Smooth muscle cell (in vitro differentiated cells): ENCODE data around the gene STYXL1. TPM values are rescaled to one million over a fixed set of nuclear protein-coding genes. Genes with fewer than 3 reads are reported as not detected.
"Not testable (repeated sequence)": the region's sequence is repeated elsewhere in the genome, so short reads cannot be mapped to it uniquely, and the experiment has no call there.

Experiments used
- DNase-seq: peaks from one replicate; lab custom pipeline; 2025; ENCODE audit not compliant: unreplicated experiment; lab: John Stamatoyannopoulos, UW
- H2AFZ ChIP-seq: fragments of 200-600 bp; sonication (generic); 2 replicates; pipeline ENCODE4 v1.6.0; 2016; ENCODE audit warnings: antibody characterized with exemption, low read depth, mild to moderate bottlenecking
- H3F3A ChIP-seq: fragments of 200-600 bp; sonication (generic); 2 replicates; pipeline ENCODE4 v1.6.0; 2017; ENCODE audit warnings: antibody characterized with exemption, low read depth
- H3K27ac ChIP-seq: fragments of 200-600 bp; sonication (generic); 2 replicates; pipeline ENCODE4 v1.5.1; 2016; ENCODE audit warnings: low read depth, mild to moderate bottlenecking
- H3K27me3 ChIP-seq: fragments of 200-600 bp; sonication (generic); 2 replicates; pipeline ENCODE4 v1.6.1; 2016; ENCODE audit warnings: low read depth, mild to moderate bottlenecking
- H3K36me3 ChIP-seq: fragments of 200-600 bp; sonication (generic); 2 replicates; pipeline ENCODE4 v1.5.1; 2016; ENCODE audit warnings: low read depth
- H3K4me1 ChIP-seq: fragments of 200-600 bp; sonication (generic); 2 replicates; pipeline ENCODE4 v1.5.1; 2016; ENCODE audit warnings: low read depth
- H3K4me2 ChIP-seq: fragments of 200-600 bp; sonication (generic); 2 replicates; pipeline ENCODE4 v1.6.0; 2016; ENCODE audit warnings: mild to moderate bottlenecking
- H3K4me3 ChIP-seq: fragments of 200-600 bp; sonication (generic); 2 replicates; pipeline ENCODE4 v1.5.1; 2016; ENCODE audit warnings: mild to moderate bottlenecking
- H3K79me2 ChIP-seq: fragments of 200-600 bp; sonication (generic); 2 replicates; pipeline ENCODE4 v1.6.0; 2016; ENCODE audit warnings: low read depth, mild to moderate bottlenecking
- H3K9ac ChIP-seq: fragments of 200-600 bp; sonication (generic); 2 replicates; pipeline ENCODE4 v1.6.0; 2016; ENCODE audit warnings: low read depth
- H3K9me3 ChIP-seq: fragments of 200-600 bp; sonication (generic); replicated peaks from 2 replicates; pipeline ENCODE4 v1.5.1; 2016; ENCODE audit warnings: low read depth
- H4K20me1 ChIP-seq: fragments of 200-600 bp; sonication (generic); 2 replicates; pipeline ENCODE4 v1.6.0; 2016; ENCODE audit warnings: low read depth
- WGBS: methylation state at CpG from one replicate; pipeline ENCODE4 v1.1.7; 2016; ENCODE audit warnings: low lambda C conversion rate; 5-methylcytosine and 5-hydroxymethylcytosine counted together
- polyA plus RNA-seq: library from polyadenylated mRNA; unstranded; fragments of >200 nt; fragmentation: Nextera tagmentation; extraction: Ambion mirVana; gene quantifications from 2 replicates; pipeline ENCODE4 v1.2.1, GENCODE V29; 2016
- total RNA-seq: library from RNA; depleted of rRNA; stranded (reverse); fragments of >200 nt; gene quantifications from 2 replicates; pipeline ENCODE4 v1.2.3, GENCODE V29; 2014
- TF ChIP-seq, protein P1 (sequence below): fragments of 200-600 bp; sonication (generic); IDR thresholded peaks from 2 replicates; pipeline ENCODE4 v1.5.1; 2017; ENCODE audit warnings: borderline replicate concordance, mild to moderate bottlenecking, antibody characterized with exemption; ENCODE audit not compliant: insufficient read depth, poor library complexity, severe bottlenecking

Gene STYXL1, protein sequence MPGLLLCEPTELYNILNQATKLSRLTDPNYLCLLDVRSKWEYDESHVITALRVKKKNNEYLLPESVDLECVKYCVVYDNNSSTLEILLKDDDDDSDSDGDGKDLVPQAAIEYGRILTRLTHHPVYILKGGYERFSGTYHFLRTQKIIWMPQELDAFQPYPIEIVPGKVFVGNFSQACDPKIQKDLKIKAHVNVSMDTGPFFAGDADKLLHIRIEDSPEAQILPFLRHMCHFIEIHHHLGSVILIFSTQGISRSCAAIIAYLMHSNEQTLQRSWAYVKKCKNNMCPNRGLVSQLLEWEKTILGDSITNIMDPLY
- total RNA-seq, result 72.2 and 84.0 TPM in 2 replicates
- 75.6 and 95.7 TPM in 2 replicates for polyA plus RNA-seq

DNA sequence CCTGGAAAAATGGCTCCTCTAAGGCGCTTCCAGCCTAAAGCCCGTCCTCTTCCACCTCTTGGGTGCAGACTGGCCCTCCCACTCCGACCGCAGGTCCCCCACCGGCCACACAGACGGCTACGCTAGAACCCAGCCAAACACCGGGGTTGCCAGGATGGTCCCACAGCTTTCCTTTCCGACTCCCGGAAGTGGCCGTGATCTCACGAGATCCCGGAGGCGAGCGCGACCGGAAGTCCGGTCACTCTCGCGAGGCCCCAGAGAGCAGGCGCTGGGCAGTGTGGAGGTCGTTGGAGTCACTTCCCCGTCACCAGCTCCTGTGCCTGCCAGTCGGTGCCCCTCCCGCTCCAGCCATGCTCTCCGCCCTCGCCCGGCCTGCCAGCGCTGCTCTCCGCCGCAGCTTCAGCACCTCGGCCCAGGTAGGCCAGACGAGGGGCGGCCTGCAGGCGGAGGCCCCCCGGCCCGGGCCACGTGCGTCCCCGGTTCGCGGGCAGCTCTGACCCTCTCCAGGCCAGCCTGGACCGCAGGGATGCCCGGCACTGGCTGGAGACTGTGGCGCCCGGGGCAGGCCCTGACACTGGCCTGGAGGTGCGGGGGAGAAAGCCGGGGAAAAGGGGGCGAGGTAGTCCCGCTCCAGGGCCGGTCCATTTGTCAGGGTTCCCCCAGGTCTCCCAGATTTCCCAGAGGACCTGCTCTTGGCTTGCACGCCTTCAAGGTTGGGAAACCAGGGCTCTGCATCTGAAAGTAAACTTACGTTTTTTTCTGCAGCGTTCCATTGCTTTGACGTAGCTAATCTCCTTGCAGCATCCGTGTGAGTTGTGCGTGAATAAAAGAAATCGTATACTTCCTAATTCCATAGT is at the start of gene STYXL1, which contains the start of gene MDH2:
Gene STYXL1 (minus strand): TSS at position 190 of the 857 bp plus-strand sequence. CDS start 17,477 bp downstream, outside the sequence.
Gene MDH2 (plus strand): TSS at position 296 of the 857 bp plus-strand sequence. CDS start 55 bp downstream, at position 351.
- Histone ChIP-seq H2AFZ (peak within 1 kb of the TSS; percentile 28), H3K4me3 (peak within 1 kb of the TSS; percentile 91), H3K36me3 (no peaks in the 10 kb centered on the region), H3K9ac (peak within 1 kb of the TSS; percentile 97), H3K9me3 (no peaks in the 10 kb centered on the region), H3K4me1 (peaks cover 12% of the 10 kb centered on the region), H3K4me2 (peak within 1 kb of the TSS; percentile 98), H4K20me1 (peaks cover 32% of the 10 kb centered on the region), H3K27me3 (no peaks in the 10 kb centered on the region), H3F3A (no peaks in the 10 kb centered on the region), H3K27ac (peak within 1 kb of the TSS; percentile 94), H3K79me2 (peaks cover 70% of the 10 kb centered on the region)
- DNase-seq, result peak; percentile 70
- WGBS, result under 1% methylated on average over 57 of the region's 58 CpGs
- TF ChIP-seq, protein P1, sequence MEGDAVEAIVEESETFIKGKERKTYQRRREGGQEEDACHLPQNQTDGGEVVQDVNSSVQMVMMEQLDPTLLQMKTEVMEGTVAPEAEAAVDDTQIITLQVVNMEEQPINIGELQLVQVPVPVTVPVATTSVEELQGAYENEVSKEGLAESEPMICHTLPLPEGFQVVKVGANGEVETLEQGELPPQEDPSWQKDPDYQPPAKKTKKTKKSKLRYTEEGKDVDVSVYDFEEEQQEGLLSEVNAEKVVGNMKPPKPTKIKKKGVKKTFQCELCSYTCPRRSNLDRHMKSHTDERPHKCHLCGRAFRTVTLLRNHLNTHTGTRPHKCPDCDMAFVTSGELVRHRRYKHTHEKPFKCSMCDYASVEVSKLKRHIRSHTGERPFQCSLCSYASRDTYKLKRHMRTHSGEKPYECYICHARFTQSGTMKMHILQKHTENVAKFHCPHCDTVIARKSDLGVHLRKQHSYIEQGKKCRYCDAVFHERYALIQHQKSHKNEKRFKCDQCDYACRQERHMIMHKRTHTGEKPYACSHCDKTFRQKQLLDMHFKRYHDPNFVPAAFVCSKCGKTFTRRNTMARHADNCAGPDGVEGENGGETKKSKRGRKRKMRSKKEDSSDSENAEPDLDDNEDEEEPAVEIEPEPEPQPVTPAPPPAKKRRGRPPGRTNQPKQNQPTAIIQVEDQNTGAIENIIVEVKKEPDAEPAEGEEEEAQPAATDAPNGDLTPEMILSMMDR, result no peak

DNA sequence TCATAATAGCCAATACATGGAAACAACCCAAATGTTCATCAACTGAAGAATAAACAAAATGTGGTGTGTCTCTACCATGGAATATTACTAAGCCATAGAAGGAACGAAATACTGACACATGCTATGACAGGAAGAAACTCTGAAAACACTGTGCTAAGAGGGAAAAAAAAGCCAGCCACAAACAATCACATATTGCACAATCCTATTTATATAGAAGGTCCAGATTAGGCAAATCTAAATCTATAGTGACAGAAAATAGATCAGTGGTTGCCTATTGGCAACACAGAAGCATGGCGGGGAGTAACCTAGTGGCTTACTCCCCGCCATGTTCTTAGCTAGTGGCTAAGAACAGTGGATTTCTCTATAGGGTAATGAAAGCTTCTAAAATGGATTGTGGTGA is 48.1 kb upstream of the STYXL1 start:
- Histone ChIP-seq H4K20me1 (no peaks in the 10 kb centered on the region), H3K27me3 (peaks cover 3% of the 10 kb centered on the region), H2AFZ (no peak overlapping the region), H3K4me3 (no peak overlapping the region), H3K4me1 (no peaks in the 10 kb centered on the region), H3K27ac (no peak overlapping the region), H3K36me3 (no peaks in the 10 kb centered on the region), H3K4me2 (no peak overlapping the region), H3K9me3 (no peaks in the 10 kb centered on the region), H3F3A (no peaks in the 10 kb centered on the region), H3K9ac (no peak overlapping the region), H3K79me2 (no peaks in the 10 kb centered on the region)
- TF ChIP-seq, protein P1, result no peak
- WGBS, result 93% methylated on average over 3 of the region's 3 CpGs
- no peak for DNase-seq

DNA sequence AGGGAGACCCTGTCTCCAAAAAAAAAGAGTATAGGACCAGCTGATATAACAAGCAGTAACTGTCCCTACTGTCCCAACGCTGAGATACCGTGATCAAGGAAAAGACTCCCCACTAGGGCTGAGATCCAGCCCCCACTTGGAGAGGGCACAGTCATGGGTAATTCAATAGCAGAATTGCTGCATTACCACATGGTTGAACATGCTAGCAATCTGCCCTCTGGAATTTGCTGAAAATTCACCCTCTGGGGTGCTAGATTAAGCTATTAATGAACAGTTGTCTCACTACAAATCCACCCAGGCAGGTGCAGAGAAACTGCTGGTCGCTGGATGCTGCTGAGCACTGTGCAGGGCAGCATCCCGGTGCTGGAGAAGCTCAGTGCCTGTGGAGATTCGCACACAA is 46.5 kb upstream of the STYXL1 start:
- H3K27ac ChIP-seq, H3K4me3 ChIP-seq, H2AFZ ChIP-seq, H3K4me2 ChIP-seq, H3K27me3 ChIP-seq, DNase-seq, H3K79me2 ChIP-seq, H4K20me1 ChIP-seq, H3K9ac ChIP-seq, H3F3A ChIP-seq, H3K4me1 ChIP-seq, H3K36me3 ChIP-seq, H3K9me3 ChIP-seq: not testable (repeated sequence)
- 86% methylated on average over 5 of the region's 5 CpGs for WGBS

DNA sequence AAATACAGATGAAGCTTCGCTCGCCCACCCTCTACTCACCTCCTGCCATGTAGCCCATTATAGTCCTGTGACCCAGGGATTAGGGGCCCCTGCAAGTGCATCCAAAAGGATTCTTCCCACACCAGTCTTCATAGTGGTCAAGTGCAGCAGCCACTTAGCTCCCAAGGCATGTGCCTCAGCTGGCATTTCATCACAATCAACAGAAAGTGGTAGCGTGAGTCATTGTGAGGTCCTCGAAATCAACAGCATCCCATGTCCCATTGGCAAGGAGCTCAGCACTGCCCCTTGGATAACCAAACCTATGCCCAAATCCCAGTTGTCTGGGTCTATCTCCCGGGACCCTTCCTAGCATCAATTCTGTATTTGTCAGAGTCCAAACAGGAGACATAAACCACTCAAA is 45.7 kb upstream of the STYXL1 start:
- 89% methylated on average over 5 of the region's 5 CpGs for WGBS
- H2AFZ ChIP-seq, H3K79me2 ChIP-seq, H3K9ac ChIP-seq, H3F3A ChIP-seq, H3K36me3 ChIP-seq, H4K20me1 ChIP-seq, H3K4me3 ChIP-seq, H3K4me2 ChIP-seq, H3K27ac ChIP-seq, H3K27me3 ChIP-seq, H3K4me1 ChIP-seq, DNase-seq, H3K9me3 ChIP-seq: not testable (repeated sequence)
